Keratinocyte (primary cell): Measurements from ENCODE around the gene UNC119B. TPM values are rescaled to one million over a fixed set of nuclear protein-coding genes. Genes with fewer than 3 reads are reported as not detected.

ENCODE experiments used
- DNase-seq: peaks from one replicate; pipeline ENCODE4 v3.0.0-alpha.2; 2011; ENCODE audit warnings: low read depth, missing footprints, low spot score
- FAIRE-seq: peaks from 2 replicates; lab custom pipeline; 2011; peaks lifted over from hg19 to GRCh38; lab: Jason Lieb, UNC
- H2AFZ ChIP-seq: 2 replicates; pipeline ENCODE4 v1.6.0; 2012; ENCODE audit warnings: low read length, control low read depth, inconsistent platforms; ENCODE audit not compliant: control insufficient read depth
- H3K27ac ChIP-seq: 2 replicates; pipeline ENCODE4 v1.5.1; 2011; ENCODE audit warnings: low read length; ENCODE audit not compliant: control insufficient read depth, insufficient read depth
- H3K27me3 ChIP-seq: 3 replicates; pipeline ENCODE4 v1.6.0; 2011; ENCODE audit warnings: low read length; ENCODE audit not compliant: control insufficient read depth, insufficient read depth; ENCODE audit errors: extremely low read depth
- H3K36me3 ChIP-seq, 2 experiments: 2 replicates in 1 of 2; 3 replicates in 1 of 2; pipeline ENCODE4 v1.5.1; 2011; ENCODE audit warnings: low read length in 2 of 2, mild to moderate bottlenecking in 1 of 2; ENCODE audit not compliant: control insufficient read depth in 2 of 2, insufficient read depth in 2 of 2; ENCODE audit errors: extremely low read depth in 1 of 2
- H3K4me1 ChIP-seq: 3 replicates; pipeline ENCODE4 v1.5.1; 2011; ENCODE audit warnings: low read length; ENCODE audit not compliant: control insufficient read depth, insufficient read depth; ENCODE audit errors: extremely low read depth
- H3K4me2 ChIP-seq: 3 replicates; pipeline ENCODE4 v1.6.0; 2011; ENCODE audit warnings: low read depth, low read length; ENCODE audit not compliant: control insufficient read depth, insufficient read depth; ENCODE audit errors: extremely low read depth
- H3K4me3 ChIP-seq, 3 experiments: fragments of 200-600 bp in 1 of 3; sonication (generic) in 1 of 3; 2 replicates in 2 of 3; 3 replicates in 1 of 3; pipeline ENCODE4 v1.5.1; 2011 to 2016; ENCODE audit warnings: low read length in 3 of 3, mild to moderate bottlenecking in 3 of 3, control low read depth in 2 of 3, inconsistent platforms in 1 of 3, low read depth in 1 of 3, mixed read lengths in 1 of 3, mixed run types in 1 of 3, moderate library complexity in 1 of 3; ENCODE audit not compliant: control insufficient read depth in 2 of 3, insufficient read depth in 2 of 3; ENCODE audit errors: extremely low read depth in 1 of 3
- H3K79me2 ChIP-seq: 2 replicates; pipeline ENCODE4 v1.6.0; 2012; ENCODE audit warnings: low read length; ENCODE audit not compliant: control insufficient read depth, insufficient read depth
- H3K9ac ChIP-seq: 3 replicates; pipeline ENCODE4 v1.6.0; 2011; ENCODE audit warnings: low read length; ENCODE audit not compliant: control insufficient read depth, insufficient read depth; ENCODE audit errors: extremely low read depth
- H3K9me1 ChIP-seq: 3 replicates; pipeline ENCODE4 v1.6.0; 2011; ENCODE audit warnings: low read length; ENCODE audit not compliant: control insufficient read depth, insufficient read depth; ENCODE audit errors: extremely low read depth
- H3K9me3 ChIP-seq: 2 replicates; pipeline ENCODE4 v1.5.1; 2012; ENCODE audit warnings: low read depth, low read length; ENCODE audit not compliant: control insufficient read depth
- H4K20me1 ChIP-seq: 3 replicates; pipeline ENCODE4 v1.6.0; 2011; ENCODE audit warnings: low read length; ENCODE audit not compliant: control insufficient read depth, insufficient read depth; ENCODE audit errors: extremely low read depth
- EZH2 ChIP-seq: IDR thresholded peaks from one replicate; pipeline ENCODE4 v1.6.1; 2012; ENCODE audit warnings: inconsistent platforms, mild to moderate bottlenecking, low read length, moderate library complexity
- dilution Hi-C: fragments of 300-500 bp; cut with MboI; formaldehyde crosslinking; loops from one replicate; pipeline ENCODE4 v1.7.0; 2020; ENCODE audit warnings: low sequenced_read_pairs; ENCODE audit not compliant: extremely low pct_ligation_motif_present
- polyA plus RNA-seq, 5 experiments: library from polyadenylated mRNA; depleted of rRNA in 3 of 5; stranded (reverse) in 3 of 5; stranded (forward) in 1 of 5; unstranded in 1 of 5; fragments of >200 nt; gene quantifications; 1 replicate in 1 of 5; 2 replicates in 3 of 5; 3 replicates in 1 of 5; pipeline versions ENCODE4 v1.2.1 to v1.2.3, GENCODE V29; 2011 to 2012; ENCODE audit warnings: missing spikeins in 2 of 5, low read depth in 1 of 5, low replicate concordance in 1 of 5
- TF ChIP-seq, protein P1 (sequence below), 3 experiments: IDR thresholded peaks in 1 of 3; conservative IDR thresholded peaks in 1 of 3; optimal IDR thresholded peaks in 1 of 3; 2 replicates in 2 of 3; 3 replicates in 1 of 3; pipeline versions ENCODE3 to v1.5.1; 2011; ENCODE audit warnings: low read length in 3 of 3, mild to moderate bottlenecking in 3 of 3, moderate library complexity in 2 of 3, control low read depth in 1 of 3, inconsistent platforms in 1 of 3; ENCODE audit not compliant: insufficient read depth in 2 of 3; ENCODE audit errors: extremely low read depth in 1 of 3

Gene UNC119B
- polyA plus RNA-seq, 1 donor (not counting 4 experiments of a cell fraction or from before 2014, with no cell fraction given), result 22.0 TPM

DNA sequence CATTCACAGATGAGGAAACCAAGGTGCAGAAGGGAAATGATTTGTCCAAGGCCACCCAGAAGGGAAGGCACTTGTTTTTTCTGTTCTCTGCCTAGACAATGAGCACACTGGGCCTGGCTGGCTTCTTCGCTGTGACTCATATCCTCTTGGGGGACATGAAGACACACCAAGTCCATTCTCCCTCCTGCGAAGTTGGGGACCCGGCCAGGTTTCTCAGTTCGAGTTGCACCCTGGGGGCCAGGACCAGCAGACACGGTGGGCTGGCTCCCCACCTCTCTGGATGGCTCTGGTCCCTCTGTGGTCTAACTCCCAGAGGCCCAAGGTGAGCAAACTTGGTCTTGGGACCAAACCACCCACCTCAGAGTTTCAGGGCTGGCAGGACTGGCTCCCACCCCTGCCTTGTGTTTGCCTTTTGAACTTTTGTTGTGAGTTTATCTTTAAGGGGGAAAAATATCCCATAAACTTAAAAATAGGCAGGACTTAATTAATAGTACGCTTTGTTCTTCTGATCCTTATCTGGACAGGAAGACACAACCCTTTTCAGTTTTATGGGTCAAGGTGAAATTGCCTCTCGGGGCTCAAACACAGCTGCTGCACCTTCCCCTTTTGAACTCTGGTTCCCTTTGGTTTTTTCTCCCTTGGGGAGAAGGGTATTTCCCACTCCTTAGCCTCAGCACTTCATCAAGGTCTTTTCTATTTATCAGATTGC lies 32.3 kb upstream of the UNC119B start:
- H3K9me1 ChIP-seq, result no peaks in the 10 kb centered on the region
- no peak overlapping the region for H3K27ac ChIP-seq
- H3K79me2 ChIP-seq, result no peaks in the 10 kb centered on the region
- H4K20me1 ChIP-seq, result no peaks in the 10 kb centered on the region
- H3K9me3 ChIP-seq, result no peaks in the 10 kb centered on the region
- H3K9ac ChIP-seq, result no peak overlapping the region
- H3K4me2 ChIP-seq, result peak overlapping the region; percentile 8
- peaks cover 14% of the 10 kb centered on the region for H3K4me1 ChIP-seq
- DNase-seq (no peak), FAIRE-seq (peak; percentile 60)
- TF ChIP-seq, protein P1, sequence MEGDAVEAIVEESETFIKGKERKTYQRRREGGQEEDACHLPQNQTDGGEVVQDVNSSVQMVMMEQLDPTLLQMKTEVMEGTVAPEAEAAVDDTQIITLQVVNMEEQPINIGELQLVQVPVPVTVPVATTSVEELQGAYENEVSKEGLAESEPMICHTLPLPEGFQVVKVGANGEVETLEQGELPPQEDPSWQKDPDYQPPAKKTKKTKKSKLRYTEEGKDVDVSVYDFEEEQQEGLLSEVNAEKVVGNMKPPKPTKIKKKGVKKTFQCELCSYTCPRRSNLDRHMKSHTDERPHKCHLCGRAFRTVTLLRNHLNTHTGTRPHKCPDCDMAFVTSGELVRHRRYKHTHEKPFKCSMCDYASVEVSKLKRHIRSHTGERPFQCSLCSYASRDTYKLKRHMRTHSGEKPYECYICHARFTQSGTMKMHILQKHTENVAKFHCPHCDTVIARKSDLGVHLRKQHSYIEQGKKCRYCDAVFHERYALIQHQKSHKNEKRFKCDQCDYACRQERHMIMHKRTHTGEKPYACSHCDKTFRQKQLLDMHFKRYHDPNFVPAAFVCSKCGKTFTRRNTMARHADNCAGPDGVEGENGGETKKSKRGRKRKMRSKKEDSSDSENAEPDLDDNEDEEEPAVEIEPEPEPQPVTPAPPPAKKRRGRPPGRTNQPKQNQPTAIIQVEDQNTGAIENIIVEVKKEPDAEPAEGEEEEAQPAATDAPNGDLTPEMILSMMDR (optimal IDR thresholded peaks at IDR 0.05 in 1 of 3, IDR thresholded peaks at IDR 0.05 in 1 of 3, conservative IDR thresholded peaks at IDR 0.05 in 1 of 3; ENCODE audit: extremely low read depth in 1 of 3, insufficient read depth in 2 of 3, low read length in 3 of 3), result no peak
- TF ChIP-seq EZH2, result no peak
- no peak overlapping the region for H3K4me3 ChIP-seq
- no peaks in the 10 kb centered on the region for H3K27me3 ChIP-seq
- no peaks in the 10 kb centered on the region for H3K36me3 ChIP-seq
- dilution Hi-C loops, result no loop called here
- no peak overlapping the region for H2AFZ ChIP-seq

DNA sequence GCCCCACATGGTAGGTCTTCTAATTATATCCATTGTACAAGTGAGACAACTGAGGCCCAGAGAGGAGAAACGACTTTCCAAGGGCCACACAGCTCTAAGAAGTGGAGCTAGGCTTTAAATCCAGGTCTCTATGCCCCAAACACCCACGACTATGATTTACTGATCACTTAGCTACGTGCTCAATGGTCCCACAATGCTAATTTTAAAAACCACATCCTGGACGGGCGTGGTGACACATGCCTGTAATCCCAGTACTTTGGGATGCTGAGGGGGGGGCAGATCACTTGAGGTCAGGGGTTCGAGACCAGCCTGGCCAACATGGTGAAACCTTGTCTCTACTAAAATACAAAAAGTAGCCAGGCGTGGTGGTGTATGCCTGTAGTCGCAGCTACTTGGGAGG lies 31.7 kb upstream of the UNC119B start:
- no peak overlapping the region for H2AFZ ChIP-seq
- no peak overlapping the region for H3K27ac ChIP-seq
- H3K36me3 ChIP-seq, result no peaks in the 10 kb centered on the region
- H3K79me2 ChIP-seq, result no peaks in the 10 kb centered on the region
- dilution Hi-C loops, result no loop called here
- peaks cover 14% of the 10 kb centered on the region for H3K4me1 ChIP-seq
- DNase-seq (no peak), FAIRE-seq (no peak)
- H3K27me3 ChIP-seq, result no peaks in the 10 kb centered on the region
- no peaks in the 10 kb centered on the region for H4K20me1 ChIP-seq
- H3K4me2 ChIP-seq, result peak overlapping the region; percentile 8
- H3K4me3 ChIP-seq, result no peak overlapping the region
- TF ChIP-seq, protein P1 (optimal IDR thresholded peaks at IDR 0.05 in 1 of 3, IDR thresholded peaks at IDR 0.05 in 1 of 3, conservative IDR thresholded peaks at IDR 0.05 in 1 of 3; ENCODE audit: extremely low read depth in 1 of 3, insufficient read depth in 2 of 3, low read length in 3 of 3), result no peak
- no peak for TF ChIP-seq EZH2
- H3K9ac ChIP-seq, result no peak overlapping the region
- H3K9me1 ChIP-seq, result no peaks in the 10 kb centered on the region
- no peaks in the 10 kb centered on the region for H3K9me3 ChIP-seq
